HCT116 (cell line): ENCODE data around the gene COX20. TPM values are rescaled to one million over a fixed set of nuclear protein-coding genes. Genes with fewer than 3 reads are reported as not detected.

ENCODE experiments used
- ATAC-seq: fragments of 200-7000 bp; cut with Tn5 transposase; 2 replicates; pipeline ENCODE4 v1.9.1; 2020; ENCODE audit warnings: mild to moderate bottlenecking, moderate library complexity
- BruUV-seq: library from RNA; stranded (reverse); fragments of 400-500 nt; replicated peaks from 2 replicates; lab custom pipeline; 2021; lab: Mats Ljungman, UMichigan
- CTCF ChIA-PET: fragments of 300-600 bp; sonication (Branson Sonifier 250); formaldehyde crosslinking; loops from one replicate; lab custom pipeline; 2021; ENCODE audit warnings: antibody characterized with exemption; lab: Charles Lee
- POLR2A ChIA-PET: fragments of 300-600, 350-600 bp; sonication (Branson Sonifier 250); formaldehyde crosslinking; loops from one replicate; lab custom pipeline; 2021; ENCODE audit warnings: antibody characterized with exemption; lab: Charles Lee
- RAD21 ChIA-PET, 2 experiments: fragments of 300-600 bp; sonication (Branson Sonifier 250); formaldehyde crosslinking; loops; one replicate each; lab custom pipeline; 2023; ENCODE audit warnings: low total read pairs in 2 of 2; ENCODE audit not compliant: uncharacterized antibody in 2 of 2, unreplicated experiment in 2 of 2, low non-redundant PET in 1 of 2; lab: Charles Lee
- DNase-seq: peaks from one replicate; pipeline ENCODE4 v3.0.0-alpha.2; 2010; ENCODE audit warnings: low read depth, low spot score
- H2AFZ ChIP-seq: fragments of 200-600 bp; shearing (Covaris generic), sonication (generic); 2 replicates; pipeline ENCODE4 v1.6.1; 2017; ENCODE audit warnings: low read depth, mixed run types, mixed read lengths, antibody characterized with exemption, low read length; ENCODE audit not compliant: poor library complexity, severe bottlenecking
- H3K27ac ChIP-seq: 2 replicates; pipeline ENCODE4 v1.5.1; 2012; ENCODE audit warnings: low read depth, low read length
- H3K27me3 ChIP-seq: fragments of 200-600 bp; sonication (generic); 2 replicates; pipeline ENCODE4 v1.6.1; 2016; ENCODE audit warnings: mixed run types, low read length, mixed read lengths; ENCODE audit not compliant: insufficient read depth
- H3K36me3 ChIP-seq, 2 experiments: fragments of 200-500 bp in 1 of 2; fragments of 200-600 bp in 1 of 2; sonication (Bioruptor generic) in 1 of 2; sonication (generic) in 1 of 2; 2 replicates each; pipeline versions ENCODE4 v1.5.1 to v1.6.1; 2014 to 2016; ENCODE audit warnings: low read length in 2 of 2, inconsistent platforms in 1 of 2, mixed read lengths in 1 of 2, mixed run types in 1 of 2; ENCODE audit not compliant: insufficient read depth in 2 of 2, control insufficient read depth in 1 of 2
- H3K4me1 ChIP-seq, 2 experiments: fragments of 200-600 bp in 1 of 2; sonication (generic) in 1 of 2; 2 replicates each; pipeline versions ENCODE4 v1.5.1 to v1.6.1; 2012 to 2017; ENCODE audit warnings: low read length in 2 of 2, inconsistent platforms in 1 of 2, mild to moderate bottlenecking in 1 of 2, mixed read lengths in 1 of 2, mixed run types in 1 of 2, moderate library complexity in 1 of 2; ENCODE audit not compliant: insufficient read depth in 2 of 2, control insufficient read depth in 1 of 2
- H3K4me2 ChIP-seq: fragments of 200-600 bp; sonication (generic); 2 replicates; pipeline ENCODE4 v1.6.1; 2017; ENCODE audit warnings: mixed run types, low read length, mixed read lengths
- H3K4me3 ChIP-seq, 2 experiments: fragments of 200-600 bp in 1 of 2; sonication (generic) in 1 of 2; replicated peaks in 1 of 2; 2 replicates each; pipeline ENCODE4 v1.5.1; 2011 to 2016; ENCODE audit warnings: low read length in 2 of 2, control low read depth in 1 of 2, low read depth in 1 of 2, mild to moderate bottlenecking in 1 of 2, mixed read lengths in 1 of 2, mixed run types in 1 of 2
- H3K79me2 ChIP-seq: fragments of 200-600 bp; sonication (generic); 2 replicates; pipeline ENCODE4 v1.6.1; 2017; ENCODE audit warnings: mild to moderate bottlenecking, mixed run types, low read length, moderate library complexity, mixed read lengths; ENCODE audit not compliant: insufficient read depth
- H3K9ac ChIP-seq: fragments of 200-600 bp; sonication (generic); 2 replicates; pipeline ENCODE4 v1.6.1; 2016; ENCODE audit warnings: low read length, mixed read lengths
- H3K9me2 ChIP-seq: fragments of 200-600 bp; sonication (generic), shearing (Covaris generic); 2 replicates; pipeline ENCODE4 v1.6.1; 2017; ENCODE audit warnings: mixed run types, mild to moderate bottlenecking, moderate library complexity; ENCODE audit not compliant: insufficient read depth
- H3K9me3 ChIP-seq, 2 experiments: fragments of 200-500 bp in 1 of 2; fragments of 200-600 bp in 1 of 2; sonication (Bioruptor generic) in 1 of 2; sonication (generic) in 1 of 2; 2 replicates each; pipeline ENCODE4 v1.6.1; 2014 to 2017; ENCODE audit warnings: low read length in 2 of 2, mixed read lengths in 2 of 2, inconsistent platforms in 1 of 2, low read depth in 1 of 2, mild to moderate bottlenecking in 1 of 2, mixed run types in 1 of 2, moderate library complexity in 1 of 2; ENCODE audit not compliant: control insufficient read depth in 1 of 2, insufficient read depth in 1 of 2
- H4K20me1 ChIP-seq: fragments of 200-600 bp; sonication (generic), shearing (Covaris generic); 2 replicates; pipeline ENCODE4 v1.6.1; 2017; ENCODE audit warnings: mixed run types, mild to moderate bottlenecking, moderate library complexity; ENCODE audit not compliant: insufficient read depth
- ATF3 ChIP-seq: IDR thresholded peaks from 2 replicates; pipeline ENCODE4 v1.6.1; 2012
- CBX3 ChIP-seq: IDR thresholded peaks from 2 replicates; pipeline ENCODE4 v1.6.1; 2012; ENCODE audit warnings: low read depth
- EGR1 ChIP-seq: IDR thresholded peaks from 2 replicates; pipeline ENCODE4 v1.6.1; 2012; ENCODE audit warnings: low read depth
- EZH2 ChIP-seq: fragments of 200-600 bp; sonication (generic); IDR thresholded peaks from 2 replicates; pipeline ENCODE4 v1.6.1; 2017; ENCODE audit warnings: antibody characterized with exemption, mixed run types
- FOSL1 ChIP-seq: IDR thresholded peaks from 2 replicates; pipeline ENCODE4 v1.6.1; 2012; ENCODE audit warnings: low read depth
- MAX ChIP-seq: IDR thresholded peaks from 2 replicates; pipeline ENCODE4 v1.6.1; 2012
- POLR2A ChIP-seq: IDR thresholded peaks from 2 replicates; pipeline ENCODE4 v1.7.0; 2011; ENCODE audit warnings: borderline replicate concordance; ENCODE audit not compliant: insufficient read depth, insufficient read length; ENCODE audit errors: extremely low read depth
- POLR2AphosphoS5 ChIP-seq: IDR thresholded peaks from 2 replicates; pipeline ENCODE4 v1.6.1; 2011; ENCODE audit warnings: mild to moderate bottlenecking, low read depth, low read length, moderate library complexity
- RAD21 ChIP-seq: IDR thresholded peaks from 2 replicates; pipeline ENCODE4 v1.6.1; 2012; ENCODE audit warnings: low read depth, mild to moderate bottlenecking
- SP1 ChIP-seq: IDR thresholded peaks from 2 replicates; pipeline ENCODE4 v1.6.1; 2012; ENCODE audit warnings: low read depth
- ZBTB33 ChIP-seq: IDR thresholded peaks from 2 replicates; pipeline ENCODE4 v1.6.1; 2011; ENCODE audit warnings: mild to moderate bottlenecking, low read length, moderate library complexity; ENCODE audit not compliant: insufficient replicate concordance; ENCODE audit errors: extremely low read depth
- ZFX ChIP-seq: fragments of 450-650 bp; IDR thresholded peaks from 2 replicates; pipeline ENCODE4 v1.6.1; 2017
- intact Hi-C: fragments of 100-400 bp; cut with micrococcal nuclease; formaldehyde crosslinking; loops from 2 replicates; pipeline ENCODE4 v1.10.0; 2022
- total RNA-seq: library from RNA; stranded (reverse); gene quantifications from one replicate; pipeline ENCODE4 v1.2.1, GENCODE V29; 2021; ENCODE audit not compliant: unreplicated experiment

Gene COX20
- total RNA-seq, 1 experiment from 2014 or later, result 48.1 TPM

GRCh38 chr1:244857761-244858160, 22.3 kb downstream of the COX20 start:
- ChIA-PET CTCF (no interaction called here), POLR2A (no interaction called here), RAD21 (no interaction called here)
- Histone ChIP-seq H3K27ac (no peak overlapping the region), H3K9me3 (no peaks in the 10 kb centered on the region), H2AFZ (no peak overlapping the region), H3K9me2 (no peaks in the 10 kb centered on the region), H4K20me1 (peaks cover 90% of the 10 kb centered on the region), H3K36me3 (peaks cover 91 to 98% of the 10 kb centered on the region in 2 experiments), H3K79me2 (peaks cover 100% of the 10 kb centered on the region), H3K4me2 (no peak overlapping the region), H3K4me3 (no peak overlapping the region), H3K9ac (no peak overlapping the region), H3K27me3 (no peaks in the 10 kb centered on the region), H3K4me1 (peaks cover 11 to 16% of the 10 kb centered on the region in 2 experiments; a peak in 3 of 4 replicates)
- no TSS peak for BruUV-seq
- intact Hi-C loops, result no loop called here
- TF ChIP-seq MAX, result no peak
- TF ChIP-seq SP1, result no peak
- no peak for TF ChIP-seq RAD21
- TF ChIP-seq EZH2, result no peak
- no peak for TF ChIP-seq CBX3
- TF ChIP-seq EGR1, result no peak
- TF ChIP-seq POLR2AphosphoS5, result no peak
- DNase-seq, result no peak
- ATAC-seq, result no peak

GRCh38 chr1:244858357-244858756, 22.9 kb downstream of the COX20 start:
- no peak overlapping the region for H2AFZ ChIP-seq
- H3K36me3 ChIP-seq, result peaks cover 85 to 92% of the 10 kb centered on the region in 2 experiments
- ATAC-seq (no peak), DNase-seq (no peak)
- H3K9me3 ChIP-seq, result no peaks in the 10 kb centered on the region
- RAD21 ChIA-PET, result no interaction called here
- H3K27me3 ChIP-seq, result no peaks in the 10 kb centered on the region
- TF ChIP-seq ZFX (no peak), ATF3 (no peak), FOSL1 (no peak), ZBTB33 (no peak), POLR2A (no peak)
- CTCF ChIA-PET, result interaction anchor here (0.9 kb wide), 1 partner anchor 184 kb away, joined by 3 read pairs; no protein-coding TSS in a partner anchor
- POLR2A ChIA-PET, result no interaction called here
- H3K4me3 ChIP-seq, result no peak overlapping the region
- H3K9ac ChIP-seq, result no peak overlapping the region
- H3K4me2 ChIP-seq, result no peak overlapping the region
- H4K20me1 ChIP-seq, result peaks cover 85% of the 10 kb centered on the region
- intact Hi-C loops, result no loop called here
- no peak overlapping the region for H3K27ac ChIP-seq
- H3K9me2 ChIP-seq, result no peaks in the 10 kb centered on the region
- no TSS peak for BruUV-seq
- peaks cover 11 to 16% of the 10 kb centered on the region in 2 experiments; a peak in 3 of 4 replicates for H3K4me1 ChIP-seq
- H3K79me2 ChIP-seq, result peaks cover 99% of the 10 kb centered on the region
